Left ventricle myocardium inferior (tissue), 1 donor: ENCODE data around the gene FBXO8. TPM values are rescaled to one million over a fixed set of nuclear protein-coding genes. Genes with fewer than 3 reads are reported as not detected.

Experiments
- DNase-seq: peaks from one replicate; pipeline ENCODE4 v3.0.0-alpha.2; 2020
- H3K27ac ChIP-seq: fragments of 200-600 bp; replicated peaks from 2 replicates; pipeline ENCODE4 v1.8.0; 2021
- H3K27me3 ChIP-seq: fragments of 200-600 bp; 2 replicates; pipeline ENCODE4 v1.8.0; 2021; ENCODE audit warnings: low read depth
- H3K36me3 ChIP-seq: fragments of 200-600 bp; 2 replicates; pipeline ENCODE4 v1.8.0; 2021
- H3K4me1 ChIP-seq: fragments of 200-600 bp; 2 replicates; pipeline ENCODE4 v1.8.0; 2021
- H3K4me3 ChIP-seq: fragments of 200-600 bp; 2 replicates; pipeline ENCODE4 v1.8.0; 2021; ENCODE audit warnings: mild to moderate bottlenecking, moderate library complexity
- H3K9me3 ChIP-seq: fragments of 200-600 bp; replicated peaks from 2 replicates; pipeline ENCODE4 v1.8.0; 2021
- CTCF ChIP-seq: fragments of 200-600 bp; IDR thresholded peaks from 2 replicates; pipeline ENCODE4 v1.8.0; 2021; ENCODE audit warnings: antibody characterized with exemption, mild to moderate bottlenecking, borderline replicate concordance
- intact Hi-C: fragments of 100-400 bp; cut with micrococcal nuclease; formaldehyde crosslinking; loops from one replicate; pipeline ENCODE4 v1.11.0; 2022
- long read RNA-seq: library from polyadenylated mRNA; unstranded; transcript quantifications from one replicate; pipeline ENCODE4 v2.0.0, GENCODE V29; 2021
- total RNA-seq: library from RNA; stranded (reverse); fragmentation: NEBNext Ultra II Directional; extraction: Animal tissue kit (Norgen Biotek cat#: 25700); gene quantifications from one replicate; pipeline ENCODE4 v1.2.1, GENCODE V29; 2021
- donor health status: DM: no; HTN: yes; CAD: no; lungs with severe emphysema.

FBXO8 gene, protein sequence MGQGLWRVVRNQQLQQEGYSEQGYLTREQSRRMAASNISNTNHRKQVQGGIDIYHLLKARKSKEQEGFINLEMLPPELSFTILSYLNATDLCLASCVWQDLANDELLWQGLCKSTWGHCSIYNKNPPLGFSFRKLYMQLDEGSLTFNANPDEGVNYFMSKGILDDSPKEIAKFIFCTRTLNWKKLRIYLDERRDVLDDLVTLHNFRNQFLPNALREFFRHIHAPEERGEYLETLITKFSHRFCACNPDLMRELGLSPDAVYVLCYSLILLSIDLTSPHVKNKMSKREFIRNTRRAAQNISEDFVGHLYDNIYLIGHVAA
- 29.5 TPM for total RNA-seq
- long read RNA-seq, transcript FBXO8-201 (6 exons, 2,577 nt): major isoform, 10 of 14 reads
- long read RNA-seq, partial matches to known transcripts: 0 of 14 reads
- long read RNA-seq, other reads (novel, unspliced or antisense): 2 of 14 reads

DNA sequence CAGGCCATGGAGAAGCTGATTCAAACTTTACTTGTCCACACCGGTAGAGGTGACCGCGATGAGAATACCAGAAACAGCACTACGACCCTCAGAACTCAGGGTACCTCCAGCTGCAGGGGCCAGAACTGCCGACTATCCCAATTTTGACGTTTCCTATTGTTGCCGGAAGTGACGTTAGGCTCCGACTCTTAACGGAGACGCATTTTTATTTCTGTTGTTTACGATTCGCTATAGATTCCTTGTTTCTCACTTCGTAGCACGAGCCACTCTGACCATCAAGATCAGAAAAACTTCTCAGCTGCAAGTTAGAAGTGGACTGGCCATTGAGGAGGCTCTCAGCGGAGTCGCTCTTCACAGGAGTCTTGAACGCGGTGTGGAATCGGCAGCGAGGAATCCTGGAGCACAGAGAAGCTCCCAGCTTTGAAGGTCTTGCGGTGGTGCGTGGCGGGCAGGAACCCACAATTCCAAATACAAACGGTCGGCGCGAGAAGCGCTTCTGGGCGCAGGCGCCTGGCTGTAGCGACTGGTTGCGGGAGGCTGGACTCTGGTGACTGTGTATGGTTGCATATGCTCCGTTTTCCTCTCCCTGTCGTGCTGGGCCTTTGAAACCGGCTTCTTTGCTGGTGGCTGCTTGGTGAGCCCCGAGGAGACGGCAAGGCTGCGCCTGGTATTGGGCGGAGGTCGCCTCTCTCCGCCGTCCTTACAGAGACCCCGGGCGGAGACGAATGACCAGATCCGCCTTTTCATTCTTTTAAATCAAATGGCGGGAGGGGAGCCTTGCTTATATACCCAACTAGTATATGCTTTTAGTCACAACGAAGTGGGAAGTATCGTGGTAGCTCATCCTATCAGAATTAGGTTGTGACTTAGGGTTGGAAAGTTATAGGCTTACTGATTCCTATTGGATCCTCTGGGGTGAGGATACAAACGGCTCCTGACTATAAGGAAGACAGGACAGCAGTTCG lies at the start of gene FBXO8, which contains the start of gene CEP44:
FBXO8 (minus strand) TSS at position 161 of the 965 bp plus-strand sequence. CDS start 20,575 bp downstream, outside the sequence.
CEP44 (plus strand) TSS at position 405 of the 965 bp plus-strand sequence. CDS start 15,211 bp downstream, outside the sequence.
- H3K4me3 ChIP-seq: peak within 1 kb of the TSS; percentile 91
- intact Hi-C loops: no loop called here
- peak within 1 kb of the TSS; percentile 98 for H3K27ac ChIP-seq
- TF ChIP-seq CTCF: peak; percentile 29
- DNase-seq: peak; percentile 63
- H3K9me3 ChIP-seq: peaks cover 6% of the 10 kb centered on the region
- H3K36me3 ChIP-seq: no peaks in the 10 kb centered on the region
- no peaks in the 10 kb centered on the region for H3K27me3 ChIP-seq
- H3K4me1 ChIP-seq: peaks cover 69% of the 10 kb centered on the region

DNA sequence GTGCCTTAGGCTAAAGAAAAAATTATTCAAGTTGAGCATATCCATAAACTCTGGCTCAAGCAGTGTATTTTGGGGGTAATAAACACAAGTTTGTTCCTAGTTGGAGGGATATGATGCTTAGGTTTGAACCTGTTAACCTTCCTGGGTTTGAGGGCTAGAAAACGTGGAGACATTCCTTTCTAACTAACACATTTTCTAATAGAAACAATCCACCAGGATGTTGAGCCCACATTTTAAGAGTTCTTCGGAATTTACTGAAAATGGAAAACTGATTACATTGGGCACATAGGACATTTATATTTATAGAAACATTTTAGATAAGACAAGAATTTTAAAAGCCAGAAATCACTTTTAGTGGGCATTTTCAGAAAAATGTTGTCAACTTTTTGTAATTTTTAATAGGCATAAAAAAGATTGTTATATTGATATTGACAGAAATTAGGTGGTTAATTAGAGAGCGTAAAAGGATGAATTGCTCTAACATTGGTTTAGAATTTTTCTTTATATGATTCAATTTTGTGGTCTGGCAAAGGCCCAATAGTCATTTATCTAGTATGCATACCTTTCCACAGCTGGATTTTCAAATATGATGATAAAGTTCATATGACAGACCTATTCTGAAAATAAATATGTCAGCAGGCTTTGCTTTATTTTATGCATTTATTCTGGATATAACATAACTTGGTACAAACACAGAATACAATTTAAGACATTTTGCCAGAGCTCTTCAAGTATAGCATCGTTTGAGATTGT lies 49.5 kb upstream of the FBXO8 start:
- Histone ChIP-seq H3K4me3 (no peak overlapping the region), H3K27ac (no peak overlapping the region), H3K36me3 (no peaks in the 10 kb centered on the region), H3K4me1 (no peaks in the 10 kb centered on the region), H3K9me3 (no peaks in the 10 kb centered on the region), H3K27me3 (no peaks in the 10 kb centered on the region)
- DNase-seq: no peak
- intact Hi-C loops: no loop called here
- TF ChIP-seq CTCF: no peak

DNA sequence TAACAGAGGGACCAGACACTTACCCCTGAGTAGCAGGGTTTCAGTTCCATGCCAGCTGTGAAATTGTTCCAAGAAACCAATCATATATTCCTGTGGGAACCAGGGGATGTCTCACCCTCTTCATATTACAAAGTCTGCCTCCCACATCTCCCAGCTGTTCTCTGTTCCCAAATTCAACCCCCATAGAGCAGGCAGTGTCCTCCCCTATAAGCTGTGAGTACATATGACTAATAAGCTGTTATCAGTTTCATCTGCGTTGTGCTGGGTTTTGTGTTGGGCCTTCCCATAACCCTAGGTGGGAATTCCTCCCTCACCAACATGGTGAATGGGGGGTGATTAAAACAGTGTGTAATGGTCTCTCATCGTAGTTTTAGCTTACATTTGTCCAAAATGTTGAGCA lies 41.3 kb upstream of the FBXO8 start:
- Histone ChIP-seq H3K4me3 (no peak overlapping the region), H3K27ac (no peak overlapping the region), H3K4me1 (no peaks in the 10 kb centered on the region), H3K27me3 (no peaks in the 10 kb centered on the region), H3K36me3 (peaks cover 5% of the 10 kb centered on the region), H3K9me3 (no peaks in the 10 kb centered on the region)
- TF ChIP-seq CTCF: no peak
- intact Hi-C loops: no loop called here
- no peak for DNase-seq

DNA sequence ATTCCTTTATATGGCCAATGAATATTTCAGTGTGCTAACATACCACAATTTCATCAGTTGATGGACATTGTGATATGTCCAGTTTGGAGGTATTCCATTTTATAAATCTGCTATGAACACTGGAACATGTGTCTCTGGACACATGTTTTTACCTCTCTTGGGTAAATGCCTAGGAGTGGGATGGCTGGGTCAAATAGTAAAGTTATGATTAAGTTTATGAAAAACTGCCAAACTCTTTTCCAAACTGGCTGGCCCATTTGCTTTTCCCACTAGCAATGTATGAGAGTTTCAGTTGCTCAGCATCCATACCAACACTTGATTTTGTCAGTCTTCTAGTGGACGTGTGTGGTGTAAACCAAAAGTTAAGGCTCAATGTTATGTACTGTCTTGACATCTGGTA lies 40.8 kb upstream of the FBXO8 start:
- peaks cover 5% of the 10 kb centered on the region for H3K36me3 ChIP-seq
- DNase-seq: no peak
- no peak for TF ChIP-seq CTCF
- H3K9me3 ChIP-seq: no peaks in the 10 kb centered on the region
- no peaks in the 10 kb centered on the region for H3K27me3 ChIP-seq
- intact Hi-C loops: no loop called here
- no peaks in the 10 kb centered on the region for H3K4me1 ChIP-seq
- H3K27ac ChIP-seq: no peak overlapping the region
- H3K4me3 ChIP-seq: no peak overlapping the region
